IPS-NIHi7 (cell line): ENCODE data around the gene AMBRA1.

Experiments used
- DNase-seq: peaks from one replicate; pipeline ENCODE4 v3.0.0; 2012; ENCODE audit warnings: mixed read lengths; ENCODE audit errors: extremely low spot score

The AMBRA1 gene

GRCh38 chr11:46508360-46508759, 85.5 kb downstream of the AMBRA1 start:
- no peak for DNase-seq

GRCh38 chr11:46506483-46506791, 87.4 kb downstream of the AMBRA1 start:
- DNase-seq = no peak

GRCh38 chr11:46505741-46506482, 87.9 kb downstream of the AMBRA1 start:
- DNase-seq = no peak

- no peak for DNase-seq
These were observed 88.8 kb downstream of the AMBRA1 start for GRCh38 chr11:46504817-46505613.

GRCh38 chr11:46499821-46500220, 94.0 kb downstream of the AMBRA1 start:
- no peak for DNase-seq

- no peak for DNase-seq
These were observed 94.9 kb downstream of the AMBRA1 start for GRCh38 chr11:46498968-46499367.

GRCh38 chr11:46498179-46498578, 95.6 kb downstream of the AMBRA1 start:
- DNase-seq = no peak

GRCh38 chr11:46497498-46497897, 96.3 kb downstream of the AMBRA1 start:
- no peak for DNase-seq

GRCh38 chr11:46493791-46494190, 100.0 kb downstream of the AMBRA1 start:
- DNase-seq = no peak

GRCh38 chr11:46492532-46492931, 101.3 kb downstream of the AMBRA1 start:
- DNase-seq = no peak

GRCh38 chr11:46491661-46492330, 102.0 kb downstream of the AMBRA1 start:
- DNase-seq = no peak

GRCh38 chr11:46490666-46491065, 103.2 kb downstream of the AMBRA1 start:
- no peak for DNase-seq

GRCh38 chr11:46489656-46490560, 103.9 kb downstream of the AMBRA1 start:
- DNase-seq = peak; percentile 73

- no peak for DNase-seq
These were observed 107.9 kb downstream of the AMBRA1 start for GRCh38 chr11:46485856-46486443.

- DNase-seq = no peak
These were observed 109.7 kb downstream of the AMBRA1 start for GRCh38 chr11:46484101-46484500.

GRCh38 chr11:46480909-46481308, 112.9 kb downstream of the AMBRA1 start:
- DNase-seq = no peak

- no peak for DNase-seq
These were observed 113.6 kb downstream of the AMBRA1 start for GRCh38 chr11:46480166-46480726.

GRCh38 chr11:46479601-46480000, 114.2 kb downstream of the AMBRA1 start:
- no peak for DNase-seq

GRCh38 chr11:46478196-46478595, 115.6 kb downstream of the AMBRA1 start:
- DNase-seq = no peak

- DNase-seq = no peak
These were observed 116.7 kb downstream of the AMBRA1 start for GRCh38 chr11:46477136-46477535.
